Coronary artery (tissue), 2 donors: ENCODE measurements around the gene DYSF.

Experiments
- DNase-seq: peaks from one replicate; pipeline ENCODE4 v3.0.0-alpha.2; 2017; ENCODE audit warnings: low spot score
- H3K27ac ChIP-seq, 2 donors: fragments of 200-600 bp; sonication (generic); one replicate each; pipeline ENCODE4 v1.5.1; 2016 to 2019
- H3K4me3 ChIP-seq: fragments of 200-600 bp; sonication (generic); 2 replicates; pipeline ENCODE4 v1.5.1; 2016; ENCODE audit warnings: mild to moderate bottlenecking, moderate library complexity
- CTCF ChIP-seq: fragments of 200-600 bp; sonication (generic); IDR thresholded peaks from one replicate; pipeline ENCODE4 v1.5.1; 2019; ENCODE audit warnings: antibody characterized with exemption

The DYSF gene

DNA sequence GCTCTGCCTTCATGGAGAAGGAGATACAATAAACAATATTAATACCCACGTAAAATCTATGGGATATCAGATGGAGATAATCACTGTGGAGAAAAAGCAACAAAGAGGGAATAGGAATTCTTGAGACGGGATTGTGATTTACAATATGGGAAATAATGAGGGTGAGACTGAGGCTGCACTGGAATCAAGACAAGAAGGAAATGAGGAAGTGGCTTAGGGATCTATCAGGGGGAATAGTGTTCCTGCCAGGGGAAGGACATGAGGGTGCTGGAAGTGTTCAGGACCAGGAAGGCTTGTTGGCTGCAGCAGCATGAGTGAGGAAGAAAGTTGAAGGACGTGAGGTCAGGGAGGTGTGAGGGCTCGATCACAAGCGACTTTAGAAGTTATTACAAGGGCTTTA lies 182.4 kb downstream of the DYSF start:
- no peak overlapping the region for H3K4me3 ChIP-seq
- DNase-seq, result no peak
- no peak overlapping the region for H3K27ac ChIP-seq
- no peak for TF ChIP-seq CTCF

- DNase-seq, result no peak
- no peak overlapping the region for H3K4me3 ChIP-seq
- no peak for TF ChIP-seq CTCF
- H3K27ac ChIP-seq, result no peak overlapping the region
Measured at GRCh38 chr2:71637168-71637567, 183.8 kb downstream of the DYSF start.

GRCh38 chr2:71637736-71638135 lies 184.4 kb downstream of the DYSF start:
- TF ChIP-seq CTCF, result no peak
- Histone ChIP-seq H3K27ac (no peak overlapping the region), H3K4me3 (no peak overlapping the region)
- no peak for DNase-seq

GRCh38 chr2:71639735-71640134 lies 186.4 kb downstream of the DYSF start:
- H3K4me3 ChIP-seq, result no peak overlapping the region
- no peak for TF ChIP-seq CTCF
- DNase-seq, result no peak
- H3K27ac ChIP-seq, result no peak overlapping the region

GRCh38 chr2:71640489-71640888 lies 187.1 kb downstream of the DYSF start:
- TF ChIP-seq CTCF, result no peak
- no peak overlapping the region for H3K27ac ChIP-seq
- no peak for DNase-seq
- no peak overlapping the region for H3K4me3 ChIP-seq

DNA sequence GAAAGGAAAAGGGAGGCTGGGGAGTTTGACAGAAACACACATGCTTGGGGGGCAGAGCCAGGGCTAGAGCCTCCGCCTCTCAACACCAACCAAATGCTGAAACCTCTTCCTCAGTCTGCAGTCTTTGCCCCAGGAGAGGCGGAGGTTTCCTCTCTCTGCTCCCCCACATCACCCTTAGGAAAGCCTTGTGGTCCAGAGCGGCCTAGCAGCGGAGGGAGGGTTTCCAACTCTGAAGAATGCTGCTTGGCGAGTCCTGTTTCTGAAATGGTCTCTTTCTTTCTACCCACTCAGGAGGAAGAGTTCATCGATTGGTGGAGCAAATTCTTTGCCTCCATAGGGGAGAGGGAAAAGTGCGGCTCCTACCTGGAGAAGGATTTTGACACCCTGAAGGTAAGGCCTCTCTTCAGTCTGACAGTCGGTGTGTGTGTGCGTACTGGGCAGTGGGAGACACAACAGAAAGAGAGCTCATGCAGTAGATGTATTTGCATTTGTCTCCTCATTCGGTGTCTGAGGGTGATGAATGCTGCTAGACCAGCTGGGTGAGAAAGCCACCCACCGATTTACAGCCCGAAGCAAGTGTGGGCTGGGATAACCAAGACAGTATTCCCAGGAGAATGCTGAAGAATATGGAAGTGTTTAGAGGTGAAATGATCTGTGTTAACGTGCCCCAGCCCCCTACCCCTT lies 190.5 kb downstream of the DYSF start:
- Histone ChIP-seq H3K27ac (no peak overlapping the region), H3K4me3 (no peak overlapping the region)
- no peak for DNase-seq
- no peak for TF ChIP-seq CTCF

- no peak for TF ChIP-seq CTCF
- DNase-seq, result no peak
- Histone ChIP-seq H3K4me3 (no peak overlapping the region), H3K27ac (peak overlapping the region in 1 of 2 donors; percentile 69)
Measured at GRCh38 chr2:71646028-71646427, 192.7 kb downstream of the DYSF start.
